T-cell (primary cell): ENCODE measurements around the gene KLF1. TPM values are rescaled to one million over a fixed set of nuclear protein-coding genes. Genes with fewer than 3 reads are reported as not detected.
"Not testable (repeated sequence)": the region's sequence is repeated elsewhere in the genome, so short reads cannot be mapped to it uniquely, and the experiment has no call there.

Experiments used
- ATAC-seq, 4 experiments: fragments of 200-7000 bp in 3 of 4; fragments of 150-1000 bp in 1 of 4; cut with Tn5 transposase; replicated peaks in 1 of 4; 1 replicate in 3 of 4; 2 replicates in 1 of 4; pipeline ENCODE4 v1.10.0; 2021; ENCODE audit warnings: moderate library complexity in 3 of 4, mild to moderate bottlenecking in 2 of 4, moderate number of reproducible peaks in 1 of 4
- CTCF ChIA-PET, 2 donors: fragments of 300-600 bp; sonication (Branson Sonifier 250); formaldehyde crosslinking; loops; one replicate each; lab custom pipeline; 2022; ENCODE audit warnings: antibody characterized with exemption in 2 of 2; lab: Charles Lee
- POLR2A ChIA-PET, 2 donors: fragments of 300-600 bp; sonication (Branson Sonifier 250); formaldehyde crosslinking; loops; one replicate each; lab custom pipeline; 2022; ENCODE audit warnings: antibody characterized with exemption in 2 of 2; lab: Charles Lee
- DNase-seq, 35 experiments: peaks; one replicate each; pipeline versions ENCODE4 v3.0.0 to v3.0.0-alpha.2; 2013 to 2023
- H3K27ac ChIP-seq: one replicate; pipeline ENCODE4 v1.5.1; 2013; ENCODE audit warnings: low read length
- H3K27me3 ChIP-seq, 2 experiments: replicated peaks in 1 of 2; 1 replicate in 1 of 2; 2 replicates in 1 of 2; pipeline versions ENCODE4 v1.6.1 to v1.7.0; 2013; ENCODE audit warnings: low read length in 1 of 2, mixed read lengths in 1 of 2; ENCODE audit not compliant: control insufficient read depth in 2 of 2, insufficient read depth in 2 of 2; ENCODE audit errors: extremely low read depth in 1 of 2
- H3K36me3 ChIP-seq, 2 donors: 1 replicate in 1 of 2; 2 replicates in 1 of 2; pipeline versions ENCODE4 v1.6.1 to v1.7.0; 2013; ENCODE audit warnings: low read length in 1 of 2; ENCODE audit not compliant: control insufficient read depth in 2 of 2, insufficient read depth in 1 of 2; ENCODE audit errors: extremely low read depth in 1 of 2
- H3K4me1 ChIP-seq, 2 experiments: 1 replicate in 1 of 2; 2 replicates in 1 of 2; pipeline versions ENCODE4 v1.6.1 to v1.7.0; 2013; ENCODE audit warnings: low read length in 2 of 2, mixed read lengths in 1 of 2; ENCODE audit not compliant: insufficient read depth in 2 of 2, control insufficient read depth in 1 of 2; ENCODE audit errors: extremely low read depth in 1 of 2
- H3K4me3 ChIP-seq, 2 donors: 1 replicate in 1 of 2; 2 replicates in 1 of 2; pipeline versions ENCODE4 v1.5.1 to v1.7.0; 2013; ENCODE audit warnings: mild to moderate bottlenecking in 2 of 2, low read length in 1 of 2, moderate library complexity in 1 of 2; ENCODE audit not compliant: control insufficient read depth in 1 of 2; ENCODE audit errors: extremely low read depth in 1 of 2
- H3K9me3 ChIP-seq: 2 replicates; pipeline ENCODE4 v1.7.0; 2013
- H3K27ac Mint-ChIP-seq, 2 donors: one replicate each; pipeline ENCODE4 v1.8.0; 2020 to 2021; ENCODE audit warnings: mild to moderate bottlenecking in 2 of 2, mixed read lengths in 2 of 2
- H3K27me3 Mint-ChIP-seq, 2 donors: one replicate each; pipeline ENCODE4 v1.8.0; 2021 to 2022; ENCODE audit warnings: mixed read lengths in 2 of 2
- H3K36me3 Mint-ChIP-seq: one replicate; pipeline ENCODE4 v1.8.0; 2021; ENCODE audit warnings: mixed read lengths
- H3K4me1 Mint-ChIP-seq, 3 donors: one replicate each; pipeline ENCODE4 v1.8.0; 2020 to 2022; ENCODE audit warnings: mixed read lengths in 3 of 3, mild to moderate bottlenecking in 1 of 3
- H3K4me3 Mint-ChIP-seq, 3 donors: one replicate each; pipeline ENCODE4 v1.8.0; 2020 to 2022; ENCODE audit warnings: mild to moderate bottlenecking in 3 of 3, mixed read lengths in 3 of 3, moderate library complexity in 3 of 3
- H3K9me3 Mint-ChIP-seq, 3 donors: one replicate each; pipeline ENCODE4 v1.8.0; 2020 to 2022; ENCODE audit warnings: mixed read lengths in 3 of 3
- WGBS: methylation state at CpG from one replicate; pipeline ENCODE4 v1.1.5; 2013; ENCODE audit warnings: missing lambda C conversion rate; ENCODE audit not compliant: insufficient coverage; 5-methylcytosine and 5-hydroxymethylcytosine counted together
- total RNA-seq, 35 experiments: library from RNA in 6 of 35; stranded (reverse) in 6 of 35; fragments of 120-200 nt in 1 of 35; gene quantifications; one replicate each; pipeline versions ENCODE4 v1.2.1 to v1.2.4 and lab custom pipeline; 2013 to 2026

The KLF1 gene
- total RNA-seq, 5 donors from 2014 or later (not counting 1 experiment from before 2014, with no cell fraction given), result 0.36 to 0.67 (median 0.38) TPM; not detected in 2

- Mint-ChIP-seq H3K27me3 (no peaks in the 10 kb centered on the region), H3K36me3 (peaks cover 25% of the 10 kb centered on the region), H3K4me3 (no peak overlapping the region), H3K4me1 (peaks cover 19 to 26% (median 24%) of the 10 kb centered on the region in 3 donors), H3K9me3 (no peaks in the 10 kb centered on the region), H3K27ac (no peak overlapping the region)
- peaks cover 9 to 49% of the 10 kb centered on the region in 2 donors for H3K36me3 ChIP-seq
- CTCF ChIA-PET, result no interaction called here
- H3K27me3 ChIP-seq, result no peaks in the 10 kb centered on the region
- ATAC-seq (no peak), DNase-seq (no peak)
- POLR2A ChIA-PET, result no interaction called here
- 89% methylated on average over 14 of the region's 19 CpGs for WGBS
- H3K9me3 ChIP-seq, result no peaks in the 10 kb centered on the region
- H3K4me3 ChIP-seq, result no peak overlapping the region
- no peak overlapping the region for H3K27ac ChIP-seq
- H3K4me1 ChIP-seq, result peaks cover 6 to 23% of the 10 kb centered on the region in 2 experiments
Observed at GRCh38 chr19:12930002-12930645, 43.1 kb upstream of the KLF1 start.

GRCh38 chr19:12924621-12925310 lies 37.8 kb upstream of the KLF1 start:
- Histone ChIP-seq H3K4me1 (no peaks in the 10 kb centered on the region), H3K4me3 (no peak overlapping the region), H3K27me3 (no peaks in the 10 kb centered on the region), H3K9me3 (no peaks in the 10 kb centered on the region), H3K27ac (no peak overlapping the region), H3K36me3 (peaks cover 11 to 65% of the 10 kb centered on the region in 2 donors)
- POLR2A ChIA-PET, result no interaction called here
- CTCF ChIA-PET, result no interaction called here
- Mint-ChIP-seq H3K4me3 (no peak overlapping the region), H3K4me1 (peaks cover 1 to 6% (median 6%) of the 10 kb centered on the region in 3 donors), H3K27me3 (no peaks in the 10 kb centered on the region), H3K27ac (no peak overlapping the region), H3K9me3 (no peaks in the 10 kb centered on the region), H3K36me3 (peaks cover 52% of the 10 kb centered on the region)
- 98% methylated on average over 16 of the region's 29 CpGs for WGBS
- no peak for DNase-seq
- ATAC-seq, result no peak

- no peak overlapping the region for H3K27ac Mint-ChIP-seq
- H3K4me1 ChIP-seq, result peaks cover 0 to 16% of the 10 kb centered on the region in 2 experiments
- no peak overlapping the region for H3K27ac ChIP-seq
- H3K36me3 Mint-ChIP-seq, result peaks cover 38% of the 10 kb centered on the region
- CTCF ChIA-PET, result no interaction called here
- peaks cover 11 to 48% of the 10 kb centered on the region in 2 donors for H3K36me3 ChIP-seq
- peaks cover 0 to 3% of the 10 kb centered on the region in 2 experiments for H3K27me3 ChIP-seq
- POLR2A ChIA-PET, result no interaction called here
- DNase-seq (no peak), ATAC-seq (no peak)
- H3K9me3 ChIP-seq, result no peaks in the 10 kb centered on the region
- no peak overlapping the region for H3K4me3 ChIP-seq
- H3K4me3 Mint-ChIP-seq, result no peak overlapping the region
- H3K27me3 Mint-ChIP-seq, result no peaks in the 10 kb centered on the region
- 97% methylated on average over 3 of the region's 4 CpGs for WGBS
- peaks cover 7 to 17% (median 14%) of the 10 kb centered on the region in 3 donors for H3K4me1 Mint-ChIP-seq
- H3K9me3 Mint-ChIP-seq, result no peaks in the 10 kb centered on the region
Observed at GRCh38 chr19:12922959-12923358, 36.0 kb upstream of the KLF1 start.

- ChIA-PET POLR2A (no interaction called here), CTCF (interaction anchor here (0.6 to 0.7 kb wide), 2 partner anchors 47 to 48 kb away, joined by 3 read pairs; no protein-coding TSS in a partner anchor)
- Mint-ChIP-seq H3K27ac (peak overlapping the region in 1 of 2 donors; percentile 31), H3K4me3 (no peak overlapping the region), H3K36me3 (peaks cover 29% of the 10 kb centered on the region), H3K4me1 (peaks cover 12 to 22% (median 19%) of the 10 kb centered on the region in 3 donors), H3K27me3 (no peaks in the 10 kb centered on the region), H3K9me3 (no peaks in the 10 kb centered on the region)
- peaks cover 8 to 34% of the 10 kb centered on the region in 2 donors for H3K36me3 ChIP-seq
- H3K9me3 ChIP-seq, result no peaks in the 10 kb centered on the region
- peaks cover 0 to 4% of the 10 kb centered on the region in 2 experiments for H3K27me3 ChIP-seq
- WGBS, result 100% methylated on average over 2 of the region's 3 CpGs
- no peak overlapping the region for H3K4me3 ChIP-seq
- ATAC-seq (no peak), DNase-seq (no peak)
- peaks cover 0 to 16% of the 10 kb centered on the region in 2 experiments for H3K4me1 ChIP-seq
- no peak overlapping the region for H3K27ac ChIP-seq
Observed at GRCh38 chr19:12921047-12921446, 34.0 kb upstream of the KLF1 start.

GRCh38 chr19:12918253-12918652 lies 31.3 kb upstream of the KLF1 start:
- peaks cover 3 to 11% of the 10 kb centered on the region in 2 donors for H3K36me3 ChIP-seq
- no peak for ATAC-seq
- H3K4me3 Mint-ChIP-seq, result peak overlapping the region in 1 of 3 donors; percentile 76
- peaks cover 29 to 42% (median 34%) of the 10 kb centered on the region in 3 donors for H3K4me1 Mint-ChIP-seq
- 95% methylated on average over 13 of the region's 14 CpGs for WGBS
- H3K27me3 ChIP-seq, result peaks cover 0 to 4% of the 10 kb centered on the region in 2 experiments
- H3K27ac ChIP-seq, result no peak overlapping the region
- POLR2A ChIA-PET, result no interaction called here
- H3K9me3 Mint-ChIP-seq, result no peaks in the 10 kb centered on the region
- CTCF ChIA-PET, result no interaction called here
- no peak overlapping the region for H3K4me3 ChIP-seq
- H3K9me3 ChIP-seq, result no peaks in the 10 kb centered on the region
- H3K27me3 Mint-ChIP-seq, result no peaks in the 10 kb centered on the region
- no peak for DNase-seq
- H3K36me3 Mint-ChIP-seq, result peaks cover 11% of the 10 kb centered on the region
- peaks cover 8 to 39% of the 10 kb centered on the region in 2 experiments for H3K4me1 ChIP-seq
- H3K27ac Mint-ChIP-seq, result peak overlapping the region in 1 of 2 donors; percentile 71

GRCh38 chr19:12915860-12916259 lies 28.9 kb upstream of the KLF1 start:
- H3K9me3 ChIP-seq, H3K4me3 ChIP-seq, DNase-seq, H3K27ac ChIP-seq, H3K27me3 ChIP-seq, H3K9me3 Mint-ChIP-seq, H3K36me3 ChIP-seq, ATAC-seq, H3K36me3 Mint-ChIP-seq, H3K27me3 Mint-ChIP-seq: not testable (repeated sequence)
- H3K27ac Mint-ChIP-seq, result peak overlapping the region; percentile 52 to 65
- H3K4me1 Mint-ChIP-seq, result peaks cover 32 to 46% (median 38%) of the 10 kb centered on the region in 3 donors
- H3K4me1 ChIP-seq, result peaks cover 8 to 43% of the 10 kb centered on the region in 2 experiments
- POLR2A ChIA-PET, result interaction anchor here in 1 of 2 donors (0.7 kb wide), 1 partner anchor 86 kb away, joined by 6 read pairs; no protein-coding TSS in a partner anchor
- CTCF ChIA-PET, result interaction anchor here in 1 of 2 donors (0.5 kb wide), 1 partner anchor 633 kb away, joined by 3 read pairs; no protein-coding TSS in a partner anchor
- peak overlapping the region in 1 of 3 donors; percentile 15 for H3K4me3 Mint-ChIP-seq
- WGBS, result 85% methylated on average over 4 of the region's 4 CpGs
